Measurements from ENCODE around the gene TMED10. TPM values are rescaled to one million over a fixed set of nuclear protein-coding genes. Genes with fewer than 3 reads are reported as not detected.

The TMED10 gene
- polyA plus RNA-seq, 2 of the 4 experiments (the other 2 are of a cell fraction), result 290 to 354 TPM

GRCh38 chr14:75186953-75187352 lies 10.5 kb upstream of the TMED10 start (continued):
- TF ChIP-seq E2F6 (IDR thresholded peaks at IDR 0.05; ENCODE audit: borderline replicate concordance, low read depth), result no peak
- no peak for TF ChIP-seq RNF2 (IDR thresholded peaks at IDR 0.05; ENCODE audit: borderline replicate concordance, low read depth)

GRCh38 chr14:75185251-75186040 lies 9.0 kb upstream of the TMED10 start:
- ChIA-PET POLR2A (no interaction called here), CTCF (interaction anchor here (1.7 kb wide), 1 partner anchor 110 kb away, joined by 4 read pairs; no protein-coding TSS in a partner anchor)
- FAIRE-seq (no peak), DNase-seq (ENCODE audit: low read depth in 1 of 2, low spot score in 1 of 2) (no peak), ATAC-seq (no peak)
- no peaks in the 10 kb centered on the region for H3K9me3 ChIP-seq
- 60% methylated on average over 7 of the region's 7 CpGs for WGBS (ENCODE audit: missing lambda C conversion rate)
- peaks cover 14% of the 10 kb centered on the region for H3K4me1 ChIP-seq
- TF ChIP-seq RAD21 (conservative IDR thresholded peaks at IDR 0.05 in 1 of 2, IDR thresholded peaks at IDR 0.05 in 1 of 2) (no peak), REST (IDR thresholded peaks at IDR 0.05) (no peak), ZSCAN20 (CRISPR knock-in tag; IDR thresholded peaks at IDR 0.05) (no peak), FOSB (CRISPR knock-in tag; IDR thresholded peaks at IDR 0.05) (no peak), JUNB (IDR thresholded peaks at IDR 0.05) (no peak), NR3C1 (IDR thresholded peaks at IDR 0.05) (no peak), CTCF (IDR thresholded peaks at IDR 0.05) (no peak), HEYL (CRISPR knock-in tag; IDR thresholded peaks at IDR 0.05) (no peak), NFE2L2 (conservative IDR thresholded peaks at IDR 0.05; ENCODE audit: low read length) (no peak)
- H3K4me3 ChIP-seq, result no peak overlapping the region
- H3K4me2 ChIP-seq, result no peak overlapping the region
- H3K27ac ChIP-seq, result no peak overlapping the region

- no peak for FAIRE-seq
- WGBS (ENCODE audit: missing lambda C conversion rate), result 48% methylated on average over 3 of the region's 3 CpGs
- Histone ChIP-seq H3K4me3 (no peak overlapping the region), H3K9me3 (no peaks in the 10 kb centered on the region), H3K4me2 (no peak overlapping the region), H3K27ac (no peak overlapping the region), H3K4me1 (peaks cover 14% of the 10 kb centered on the region)
- no peak for DNase-seq (ENCODE audit: low read depth in 1 of 2, low spot score in 1 of 2)
- ChIA-PET POLR2A (no interaction called here), CTCF (interaction anchor here (0.7 to 1.3 kb wide), 6 partner anchors 11 to 112 kb away, joined by 3 to 7 read pairs (median 4); no protein-coding TSS in a partner anchor)
- ATAC-seq, result no peak
- TF ChIP-seq ELK1 (IDR thresholded peaks at IDR 0.05; ENCODE audit: low read depth, low read length) (no peak), JUN (IDR thresholded peaks at IDR 0.05) (no peak), FOSL2 (IDR thresholded peaks at IDR 0.05) (no peak), FOSL2 (CRISPR knock-in tag; IDR thresholded peaks at IDR 0.05) (no peak), EHF (CRISPR knock-in tag; IDR thresholded peaks at IDR 0.05) (no peak), ZC3H11A (IDR thresholded peaks at IDR 0.05) (no peak), FOSB (CRISPR knock-in tag; IDR thresholded peaks at IDR 0.05) (no peak), REST (IDR thresholded peaks at IDR 0.05) (no peak), FOXS1 (CRISPR knock-in tag; IDR thresholded peaks at IDR 0.05) (no peak), RNF2 (IDR thresholded peaks at IDR 0.05; ENCODE audit: borderline replicate concordance, low read depth) (no peak)
Observed at GRCh38 chr14:75184492-75184891, 8.1 kb upstream of the TMED10 start.

All from A549 (cell line).